DND-41 (cell line): ENCODE data around the gene NELL2.

ENCODE experiments used
- ATAC-seq: fragments of 200-7000 bp; cut with Tn5 transposase; 3 replicates; pipeline ENCODE4 v1.9.1; 2021; ENCODE audit warnings: low read depth; ENCODE audit not compliant: insufficient read depth
- DNase-seq: peaks from one replicate; pipeline ENCODE4 v3.0.0-alpha.2; 2020
- H2AFZ ChIP-seq: 2 replicates; pipeline ENCODE4 v1.6.0; 2012; ENCODE audit warnings: low read depth, low read length
- H3K27ac ChIP-seq: 2 replicates; pipeline ENCODE4 v1.5.1; 2012; ENCODE audit warnings: low read length, inconsistent platforms
- H3K27me3 ChIP-seq: fragments of 200-600 bp; sonication (generic); 2 replicates; pipeline ENCODE4 v1.6.0; 2012; ENCODE audit warnings: low read length, mild to moderate bottlenecking, inconsistent platforms; ENCODE audit not compliant: insufficient read depth, poor library complexity
- H3K36me3 ChIP-seq: 2 replicates; pipeline ENCODE4 v1.5.1; 2012; ENCODE audit warnings: low read length, inconsistent platforms; ENCODE audit not compliant: insufficient read depth
- H3K4me1 ChIP-seq: 2 replicates; pipeline ENCODE4 v1.5.1; 2012; ENCODE audit warnings: mild to moderate bottlenecking, low read length; ENCODE audit not compliant: insufficient read depth
- H3K4me2 ChIP-seq: 2 replicates; pipeline ENCODE4 v1.6.0; 2012; ENCODE audit warnings: mild to moderate bottlenecking, moderate library complexity, low read length, inconsistent platforms; ENCODE audit not compliant: insufficient read depth
- H3K4me3 ChIP-seq, 2 experiments: fragments of 200-600 bp in 1 of 2; shearing (Covaris generic) in 1 of 2; 2 replicates each; pipeline ENCODE4 v1.5.1; 2012 to 2016; ENCODE audit warnings: inconsistent platforms in 2 of 2, low read length in 2 of 2, mild to moderate bottlenecking in 2 of 2, low read depth in 1 of 2, moderate library complexity in 1 of 2
- H3K79me2 ChIP-seq: 2 replicates; pipeline ENCODE4 v1.6.0; 2012; ENCODE audit warnings: low read length, inconsistent platforms; ENCODE audit not compliant: insufficient read depth
- H3K9ac ChIP-seq: 2 replicates; pipeline ENCODE4 v1.6.0; 2012; ENCODE audit warnings: low read depth, mild to moderate bottlenecking, inconsistent platforms, low read length, moderate library complexity
- H3K9me3 ChIP-seq: 2 replicates; pipeline ENCODE4 v1.5.1; 2012; ENCODE audit warnings: low read length, moderate library complexity, mild to moderate bottlenecking, inconsistent platforms; ENCODE audit not compliant: insufficient read depth, severe bottlenecking
- H4K20me1 ChIP-seq: 2 replicates; pipeline ENCODE4 v1.6.0; 2012; ENCODE audit warnings: low read length; ENCODE audit not compliant: insufficient read depth
- EZH2 ChIP-seq: IDR thresholded peaks from 3 replicates; pipeline ENCODE4 v1.6.1; 2012; ENCODE audit warnings: borderline replicate concordance, low read depth, mild to moderate bottlenecking, moderate library complexity, low read length, inconsistent platforms; ENCODE audit not compliant: severe bottlenecking
- TF ChIP-seq, protein P1 (sequence below): IDR thresholded peaks from 2 replicates; pipeline ENCODE4 v1.5.1; 2012; ENCODE audit warnings: borderline replicate concordance, low read length, moderate library complexity, mild to moderate bottlenecking; ENCODE audit not compliant: poor library complexity, severe bottlenecking; ENCODE audit errors: extremely low read depth

Gene NELL2

DNA sequence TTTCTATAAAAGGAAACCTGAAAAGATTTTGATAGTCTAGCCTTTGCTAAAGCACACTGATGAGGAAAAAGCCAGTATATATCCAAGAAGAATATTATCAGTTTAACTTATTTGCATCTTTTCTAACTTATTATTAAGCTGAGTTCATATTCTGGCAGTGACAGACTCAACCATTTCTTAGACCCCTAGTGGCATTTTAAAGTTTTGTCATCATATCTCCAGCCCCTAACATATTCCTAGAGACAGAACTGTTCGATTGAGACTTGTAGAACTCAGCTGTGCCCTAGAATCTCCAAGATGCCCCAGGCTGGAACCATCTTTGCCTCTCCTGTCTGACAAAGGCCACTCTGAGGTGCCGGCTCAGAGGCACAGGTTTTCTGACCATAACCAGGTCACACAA, 365.6 kb downstream of the NELL2 start:
- Histone ChIP-seq H3K4me3 (no peak overlapping the region), H3K9ac (no peak overlapping the region), H3K27me3 (no peaks in the 10 kb centered on the region), H3K36me3 (no peaks in the 10 kb centered on the region), H2AFZ (no peak overlapping the region), H3K9me3 (no peaks in the 10 kb centered on the region), H4K20me1 (no peaks in the 10 kb centered on the region), H3K4me2 (no peak overlapping the region), H3K79me2 (no peaks in the 10 kb centered on the region), H3K4me1 (no peaks in the 10 kb centered on the region), H3K27ac (no peak overlapping the region)
- no peak for DNase-seq
- no peak for ATAC-seq
- TF ChIP-seq, protein P1, sequence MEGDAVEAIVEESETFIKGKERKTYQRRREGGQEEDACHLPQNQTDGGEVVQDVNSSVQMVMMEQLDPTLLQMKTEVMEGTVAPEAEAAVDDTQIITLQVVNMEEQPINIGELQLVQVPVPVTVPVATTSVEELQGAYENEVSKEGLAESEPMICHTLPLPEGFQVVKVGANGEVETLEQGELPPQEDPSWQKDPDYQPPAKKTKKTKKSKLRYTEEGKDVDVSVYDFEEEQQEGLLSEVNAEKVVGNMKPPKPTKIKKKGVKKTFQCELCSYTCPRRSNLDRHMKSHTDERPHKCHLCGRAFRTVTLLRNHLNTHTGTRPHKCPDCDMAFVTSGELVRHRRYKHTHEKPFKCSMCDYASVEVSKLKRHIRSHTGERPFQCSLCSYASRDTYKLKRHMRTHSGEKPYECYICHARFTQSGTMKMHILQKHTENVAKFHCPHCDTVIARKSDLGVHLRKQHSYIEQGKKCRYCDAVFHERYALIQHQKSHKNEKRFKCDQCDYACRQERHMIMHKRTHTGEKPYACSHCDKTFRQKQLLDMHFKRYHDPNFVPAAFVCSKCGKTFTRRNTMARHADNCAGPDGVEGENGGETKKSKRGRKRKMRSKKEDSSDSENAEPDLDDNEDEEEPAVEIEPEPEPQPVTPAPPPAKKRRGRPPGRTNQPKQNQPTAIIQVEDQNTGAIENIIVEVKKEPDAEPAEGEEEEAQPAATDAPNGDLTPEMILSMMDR: no peak
- TF ChIP-seq EZH2: no peak

DNA sequence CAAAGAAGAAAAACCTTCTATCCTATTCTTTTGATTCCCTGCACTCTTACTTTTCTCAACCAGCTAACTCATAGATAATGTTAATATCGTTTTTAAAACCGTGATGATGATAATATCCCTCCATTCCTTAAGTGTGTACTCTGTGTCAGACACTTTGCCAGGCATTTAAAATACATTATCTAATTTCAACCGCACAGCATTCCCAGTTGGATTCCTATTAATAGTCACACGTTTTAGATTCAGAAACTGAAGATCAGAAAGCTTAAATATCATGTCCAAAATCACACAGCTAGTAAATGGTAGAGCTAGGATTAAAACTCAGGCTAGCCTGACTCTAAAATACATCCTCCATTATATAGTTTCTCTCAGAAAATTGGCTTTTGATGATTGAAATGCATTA, 366.0 kb downstream of the NELL2 start:
- Histone ChIP-seq H3K9me3 (no peaks in the 10 kb centered on the region), H3K36me3 (no peaks in the 10 kb centered on the region), H3K27me3 (no peaks in the 10 kb centered on the region), H3K79me2 (no peaks in the 10 kb centered on the region), H3K4me2 (no peak overlapping the region), H4K20me1 (no peaks in the 10 kb centered on the region), H3K4me3 (no peak overlapping the region), H2AFZ (no peak overlapping the region), H3K4me1 (no peaks in the 10 kb centered on the region), H3K27ac (no peak overlapping the region), H3K9ac (no peak overlapping the region)
- no peak for DNase-seq
- no peak for TF ChIP-seq EZH2
- TF ChIP-seq, protein P1: no peak
- ATAC-seq: no peak

DNA sequence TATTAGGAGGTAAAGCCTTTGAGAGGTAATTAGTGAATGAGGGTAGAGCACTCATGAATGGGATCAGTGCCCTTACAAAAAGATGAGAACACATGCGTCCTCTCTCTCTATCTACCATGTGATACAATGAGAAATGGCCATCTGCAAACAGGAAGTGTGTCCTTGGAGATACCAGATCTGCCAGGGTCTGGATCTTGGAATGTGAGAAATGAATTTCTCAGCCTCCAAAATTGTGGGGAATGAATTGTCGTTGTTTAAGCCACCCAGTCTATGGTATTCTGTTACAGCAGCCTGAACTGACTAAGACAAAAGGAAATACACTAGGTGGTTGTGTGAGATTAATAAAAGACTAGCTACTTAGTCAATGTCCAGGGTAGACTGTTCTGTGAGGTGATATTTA, 366.6 kb downstream of the NELL2 start:
- no peak for TF ChIP-seq EZH2
- TF ChIP-seq, protein P1: no peak
- no peaks in the 10 kb centered on the region for H3K79me2 ChIP-seq
- H3K4me1 ChIP-seq: no peaks in the 10 kb centered on the region
- H2AFZ ChIP-seq: no peak overlapping the region
- no peaks in the 10 kb centered on the region for H3K9me3 ChIP-seq
- no peak overlapping the region for H3K4me2 ChIP-seq
- ATAC-seq: no peak
- no peaks in the 10 kb centered on the region for H3K36me3 ChIP-seq
- no peak for DNase-seq
- H3K27me3 ChIP-seq: no peaks in the 10 kb centered on the region
- H3K4me3 ChIP-seq: no peak overlapping the region
- H3K9ac ChIP-seq: no peak overlapping the region
- no peak overlapping the region for H3K27ac ChIP-seq
- H4K20me1 ChIP-seq: no peaks in the 10 kb centered on the region

DNA sequence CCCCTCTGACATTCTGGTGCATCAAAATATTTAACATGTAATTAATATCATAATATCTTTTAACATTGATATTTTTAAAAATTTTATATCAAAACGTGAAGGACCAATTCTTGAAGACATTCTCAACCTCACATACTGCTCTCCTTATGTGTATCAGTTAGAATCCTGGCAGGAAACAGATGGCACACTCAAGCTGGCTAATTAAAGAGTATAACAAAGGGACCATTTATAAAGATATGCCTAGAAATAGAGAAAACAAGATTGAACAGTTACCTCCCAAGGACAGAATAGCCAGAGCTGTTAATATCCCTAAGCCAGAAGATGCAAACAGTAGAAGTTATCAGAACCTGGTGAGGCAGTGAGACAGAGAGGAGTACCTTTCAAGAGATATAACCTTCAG, 368.7 kb downstream of the NELL2 start:
- H3K9ac ChIP-seq: no peak overlapping the region
- no peaks in the 10 kb centered on the region for H3K27me3 ChIP-seq
- no peak overlapping the region for H3K27ac ChIP-seq
- H2AFZ ChIP-seq: no peak overlapping the region
- no peaks in the 10 kb centered on the region for H3K79me2 ChIP-seq
- no peak for ATAC-seq
- no peaks in the 10 kb centered on the region for H3K4me1 ChIP-seq
- no peaks in the 10 kb centered on the region for H3K36me3 ChIP-seq
- H3K9me3 ChIP-seq: no peaks in the 10 kb centered on the region
- no peaks in the 10 kb centered on the region for H4K20me1 ChIP-seq
- H3K4me2 ChIP-seq: no peak overlapping the region
- TF ChIP-seq EZH2: no peak
- TF ChIP-seq, protein P1: no peak
- no peak overlapping the region for H3K4me3 ChIP-seq
- DNase-seq: no peak
